Endodermal cell (in vitro differentiated cells): ENCODE data around the gene TAF12. TPM values are rescaled to one million over a fixed set of nuclear protein-coding genes. Genes with fewer than 3 reads are reported as not detected.
"Not testable (repeated sequence)": the region's sequence is repeated elsewhere in the genome, so short reads cannot be mapped to it uniquely, and the experiment has no call there.

Source experiments
- DNase-seq: peaks from one replicate; pipeline ENCODE4 v3.0.0-alpha.2; 2017
- H3K27ac ChIP-seq: 2 replicates; pipeline ENCODE4 v1.5.1; 2013; ENCODE audit warnings: mild to moderate bottlenecking, low read depth, low read length, moderate library complexity
- H3K27me3 ChIP-seq: 2 replicates; pipeline ENCODE4 v1.6.1; 2013; ENCODE audit warnings: mild to moderate bottlenecking, low read length, moderate library complexity; ENCODE audit not compliant: insufficient read depth, control insufficient read depth, poor library complexity, severe bottlenecking
- H3K36me3 ChIP-seq: 2 replicates; pipeline ENCODE4 v1.7.0; 2013; ENCODE audit warnings: mild to moderate bottlenecking, low read length, moderate library complexity; ENCODE audit not compliant: control insufficient read depth, insufficient read depth
- H3K4me1 ChIP-seq: one replicate; pipeline ENCODE4 v1.7.0; 2013; ENCODE audit warnings: low read length; ENCODE audit not compliant: control insufficient read depth, insufficient read depth
- H3K4me3 ChIP-seq: 2 replicates; pipeline ENCODE4 v1.5.1; 2013; ENCODE audit warnings: mild to moderate bottlenecking, low read length, moderate library complexity
- H3K9ac ChIP-seq: 2 replicates; pipeline ENCODE4 v1.6.1; 2013; ENCODE audit warnings: mild to moderate bottlenecking, low read length, moderate library complexity; ENCODE audit not compliant: poor library complexity, severe bottlenecking; ENCODE audit errors: extremely low read depth
- H3K9me3 ChIP-seq: 2 replicates; pipeline ENCODE4 v1.6.1; 2013; ENCODE audit warnings: mild to moderate bottlenecking, low read length, moderate library complexity; ENCODE audit not compliant: control insufficient read depth
- H3K27ac Mint-ChIP-seq: 2 replicates; pipeline ENCODE4 v1.8.0; 2020; ENCODE audit warnings: mixed read lengths
- H3K27me3 Mint-ChIP-seq: 2 replicates; pipeline ENCODE4 v1.8.0; 2021; ENCODE audit warnings: mild to moderate bottlenecking, mixed read lengths; ENCODE audit not compliant: insufficient read depth
- H3K36me3 Mint-ChIP-seq: 2 replicates; pipeline ENCODE4 v1.8.0; 2020; ENCODE audit warnings: low read depth, mixed read lengths
- H3K4me1 Mint-ChIP-seq: 2 replicates; pipeline ENCODE4 v1.8.0; 2020; ENCODE audit warnings: mixed read lengths
- H3K4me3 Mint-ChIP-seq: 2 replicates; pipeline ENCODE4 v1.8.0; 2020; ENCODE audit warnings: mild to moderate bottlenecking, moderate library complexity, mixed read lengths
- H3K9me3 Mint-ChIP-seq: 2 replicates; pipeline ENCODE4 v1.8.0; 2020; ENCODE audit warnings: mild to moderate bottlenecking, mixed read lengths
- WGBS, 2 experiments: methylation state at CpG; one replicate each; pipeline versions ENCODE4 v1.1.5 to v1.1.7; 2013; ENCODE audit warnings: missing lambda C conversion rate in 2 of 2, mixed read lengths in 1 of 2; ENCODE audit not compliant: insufficient coverage in 1 of 2, insufficient read length in 1 of 2; 5-methylcytosine and 5-hydroxymethylcytosine counted together
- total RNA-seq, 2 donors: library from RNA; stranded (reverse); fragmentation: NEBNext Ultra II Directional in 1 of 2; extraction: Animal tissue kit (Norgen Biotek cat#: 25700) in 1 of 2; gene quantifications; 2 replicates in 1 of 2; 3 replicates in 1 of 2; pipeline ENCODE4 v1.2.1, GENCODE V29; 2021
- TF ChIP-seq, protein P1 (sequence below): fragments of 200-600 bp; sonication (generic); conservative IDR thresholded peaks from 2 replicates; pipeline ENCODE4 v1.5.0; 2021; ENCODE audit warnings: antibody characterized with exemption, mild to moderate bottlenecking

Gene TAF12
- total RNA-seq, 2 donors from 2014 or later = 29.3 to 39.5 TPM

DNA sequence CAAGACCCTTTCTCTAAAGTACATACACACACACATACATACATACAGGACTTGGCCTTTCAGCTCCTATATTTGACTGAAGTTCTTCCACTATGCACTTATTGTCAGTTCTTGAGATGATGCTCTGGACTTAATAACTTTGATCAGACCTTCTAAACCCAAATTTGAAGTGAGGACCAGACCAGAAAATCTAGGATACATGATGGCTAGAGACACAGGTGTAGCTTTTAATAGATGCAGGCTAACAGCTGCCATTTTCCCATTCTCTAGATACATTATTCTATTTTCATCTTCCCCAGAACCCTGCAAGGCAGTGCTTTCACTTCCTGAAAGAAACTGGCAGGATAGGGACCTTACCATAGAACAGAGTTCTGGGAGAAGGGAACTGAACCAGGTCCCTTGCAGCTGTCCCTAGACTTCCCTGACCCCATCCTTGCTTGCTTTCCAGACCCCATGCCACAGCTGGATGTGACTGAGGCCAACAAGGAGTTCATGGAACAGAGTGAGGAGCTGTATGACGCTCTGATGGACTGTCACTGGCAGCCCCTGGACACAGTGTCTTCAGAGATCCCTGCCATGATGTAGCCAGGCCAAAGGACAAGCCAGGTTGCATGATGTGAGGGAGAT is 65.7 kb downstream of the TAF12 start:
- Mint-ChIP-seq H3K36me3 (peaks cover 50% of the 10 kb centered on the region), H3K27ac (no peak overlapping the region), H3K9me3 (no peaks in the 10 kb centered on the region), H3K4me3 (no peak overlapping the region), H3K4me1 (peaks cover 16% of the 10 kb centered on the region), H3K27me3 (peaks cover 3% of the 10 kb centered on the region)
- no peak overlapping the region for H3K27ac ChIP-seq
- no peaks in the 10 kb centered on the region for H3K4me1 ChIP-seq
- H3K4me3 ChIP-seq = no peak overlapping the region
- no peak overlapping the region for H3K9ac ChIP-seq
- 86 to 88% methylated on average over 1 of the region's 1 CpG for WGBS, 2 experiments
- DNase-seq = no peak
- H3K27me3 ChIP-seq = peaks cover 2% of the 10 kb centered on the region
- peaks cover 52% of the 10 kb centered on the region for H3K36me3 ChIP-seq
- TF ChIP-seq, protein P1, sequence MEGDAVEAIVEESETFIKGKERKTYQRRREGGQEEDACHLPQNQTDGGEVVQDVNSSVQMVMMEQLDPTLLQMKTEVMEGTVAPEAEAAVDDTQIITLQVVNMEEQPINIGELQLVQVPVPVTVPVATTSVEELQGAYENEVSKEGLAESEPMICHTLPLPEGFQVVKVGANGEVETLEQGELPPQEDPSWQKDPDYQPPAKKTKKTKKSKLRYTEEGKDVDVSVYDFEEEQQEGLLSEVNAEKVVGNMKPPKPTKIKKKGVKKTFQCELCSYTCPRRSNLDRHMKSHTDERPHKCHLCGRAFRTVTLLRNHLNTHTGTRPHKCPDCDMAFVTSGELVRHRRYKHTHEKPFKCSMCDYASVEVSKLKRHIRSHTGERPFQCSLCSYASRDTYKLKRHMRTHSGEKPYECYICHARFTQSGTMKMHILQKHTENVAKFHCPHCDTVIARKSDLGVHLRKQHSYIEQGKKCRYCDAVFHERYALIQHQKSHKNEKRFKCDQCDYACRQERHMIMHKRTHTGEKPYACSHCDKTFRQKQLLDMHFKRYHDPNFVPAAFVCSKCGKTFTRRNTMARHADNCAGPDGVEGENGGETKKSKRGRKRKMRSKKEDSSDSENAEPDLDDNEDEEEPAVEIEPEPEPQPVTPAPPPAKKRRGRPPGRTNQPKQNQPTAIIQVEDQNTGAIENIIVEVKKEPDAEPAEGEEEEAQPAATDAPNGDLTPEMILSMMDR = no peak
- no peaks in the 10 kb centered on the region for H3K9me3 ChIP-seq

DNA sequence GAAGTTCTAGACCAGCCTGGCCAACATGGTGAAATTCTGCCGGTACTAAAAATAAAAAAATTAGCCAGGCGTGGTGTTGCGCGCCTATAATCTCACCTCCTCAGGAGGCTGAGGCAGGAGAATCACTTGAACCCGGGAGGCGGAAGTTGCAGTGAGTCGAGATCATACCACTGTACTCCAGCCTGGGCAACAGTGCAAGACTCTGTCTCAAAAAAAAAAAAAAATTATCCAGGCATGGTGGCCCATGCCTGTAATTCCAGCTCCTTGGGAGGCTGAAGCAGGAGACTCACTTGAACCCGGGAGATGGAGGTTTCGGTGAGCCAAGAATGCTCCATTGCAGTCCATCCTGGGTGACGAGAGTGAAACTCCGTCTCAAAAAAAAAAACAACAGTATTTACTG is 69.3 kb downstream of the TAF12 start:
- DNase-seq = no peak
- no peaks in the 10 kb centered on the region for H3K4me1 ChIP-seq
- no peaks in the 10 kb centered on the region for H3K27me3 ChIP-seq
- TF ChIP-seq, protein P1 = no peak
- H3K27ac ChIP-seq = no peak overlapping the region
- H3K36me3 Mint-ChIP-seq = peaks cover 48% of the 10 kb centered on the region
- H3K9ac ChIP-seq = no peak overlapping the region
- H3K9me3 ChIP-seq = no peaks in the 10 kb centered on the region
- WGBS, 2 experiments = 95% methylated on average over 11 of the region's 11 CpGs
- no peaks in the 10 kb centered on the region for H3K27me3 Mint-ChIP-seq
- peaks cover 44% of the 10 kb centered on the region for H3K36me3 ChIP-seq
- no peak overlapping the region for H3K27ac Mint-ChIP-seq
- H3K4me3 Mint-ChIP-seq = no peak overlapping the region
- H3K4me3 ChIP-seq = no peak overlapping the region
- no peaks in the 10 kb centered on the region for H3K9me3 Mint-ChIP-seq
- no peaks in the 10 kb centered on the region for H3K4me1 Mint-ChIP-seq

DNA sequence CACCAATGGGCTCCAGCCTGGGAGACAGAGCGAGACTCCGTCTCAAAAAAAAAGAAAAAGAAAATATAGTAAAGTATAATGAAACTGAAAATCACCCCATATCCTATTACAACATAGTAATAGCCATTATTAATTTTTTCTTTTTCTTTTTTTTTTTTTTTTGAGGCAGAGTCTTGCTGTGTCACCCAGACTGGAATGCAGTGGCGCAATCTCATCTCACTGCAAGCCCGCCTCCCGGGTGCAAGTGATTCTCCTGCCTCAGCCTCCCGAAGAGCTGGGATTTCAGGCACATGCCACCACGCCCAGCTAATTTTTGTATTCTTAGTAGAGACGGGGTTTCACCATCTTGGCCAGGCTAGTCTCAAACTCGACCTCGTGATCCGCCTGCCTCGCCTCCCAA is 70.0 kb downstream of the TAF12 start:
- peaks cover 48% of the 10 kb centered on the region for H3K36me3 Mint-ChIP-seq
- DNase-seq, H3K4me1 ChIP-seq, H3K27me3 Mint-ChIP-seq, H3K4me3 ChIP-seq, H3K4me1 Mint-ChIP-seq, H3K4me3 Mint-ChIP-seq, H3K9ac ChIP-seq, H3K27me3 ChIP-seq, H3K9me3 Mint-ChIP-seq, H3K27ac Mint-ChIP-seq, H3K9me3 ChIP-seq, H3K27ac ChIP-seq: not testable (repeated sequence)
- WGBS, 2 experiments = 85 to 91% methylated on average over 6 to 10 of the region's 12 CpGs
- H3K36me3 ChIP-seq = peaks cover 44% of the 10 kb centered on the region

DNA sequence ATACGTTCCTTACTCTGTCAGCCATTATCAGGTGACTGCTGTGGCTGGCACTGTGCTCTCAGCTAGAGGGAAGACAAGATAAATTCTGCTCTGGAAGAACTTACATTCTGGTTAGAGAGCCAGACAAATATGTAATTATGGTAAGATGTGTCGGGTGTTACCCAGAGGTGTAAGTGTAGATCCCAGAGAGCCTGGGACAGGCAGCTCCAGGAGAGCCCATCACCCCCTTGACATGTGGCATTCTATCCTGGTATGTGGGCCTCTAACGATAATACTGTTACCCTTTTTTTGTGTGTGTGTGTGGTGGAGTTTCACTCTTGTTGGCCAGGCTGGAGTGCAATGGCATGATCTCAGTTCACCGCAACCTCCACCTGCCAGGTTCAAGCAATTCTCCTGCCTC is 71.0 kb downstream of the TAF12 start:
- Histone ChIP-seq H3K9me3 (no peaks in the 10 kb centered on the region), H3K27me3 (no peaks in the 10 kb centered on the region), H3K4me1 (no peaks in the 10 kb centered on the region), H3K36me3 (peaks cover 46% of the 10 kb centered on the region), H3K9ac (no peak overlapping the region), H3K4me3 (no peak overlapping the region), H3K27ac (no peak overlapping the region)
- Mint-ChIP-seq H3K36me3 (peaks cover 54% of the 10 kb centered on the region), H3K4me3 (no peak overlapping the region), H3K9me3 (no peaks in the 10 kb centered on the region), H3K27me3 (no peaks in the 10 kb centered on the region), H3K27ac (no peak overlapping the region), H3K4me1 (no peaks in the 10 kb centered on the region)
- no peak for DNase-seq
- TF ChIP-seq, protein P1 = no peak
- 90 to 96% methylated on average over 2 to 4 of the region's 4 CpGs for WGBS, 2 experiments
